Peyer's patch (tissue), 4 donors: ENCODE data around the gene MAML2.
A peak's percentile ranks its signal among the peaks of the same experiment; 100 is the strongest.

Source experiments
- POLR2A ChIP-seq, 2 donors: fragments of 450-650 bp; IDR thresholded peaks; one replicate each; pipeline ENCODE4 v1.5.1; 2017; ENCODE audit warnings: antibody characterized with exemption in 2 of 2, mild to moderate bottlenecking in 2 of 2, moderate library complexity in 2 of 2
- TF ChIP-seq, protein P1 (sequence below), 6 experiments: fragments of 450-650 bp in 4 of 6; fragments of 200-600 bp in 2 of 6; sonication (generic) in 1 of 6; IDR thresholded peaks; one replicate each; pipeline ENCODE4 v1.5.1; 2017 to 2019; ENCODE audit warnings: antibody characterized with exemption in 6 of 6, mild to moderate bottlenecking in 3 of 6, moderate library complexity in 1 of 6

DNA sequence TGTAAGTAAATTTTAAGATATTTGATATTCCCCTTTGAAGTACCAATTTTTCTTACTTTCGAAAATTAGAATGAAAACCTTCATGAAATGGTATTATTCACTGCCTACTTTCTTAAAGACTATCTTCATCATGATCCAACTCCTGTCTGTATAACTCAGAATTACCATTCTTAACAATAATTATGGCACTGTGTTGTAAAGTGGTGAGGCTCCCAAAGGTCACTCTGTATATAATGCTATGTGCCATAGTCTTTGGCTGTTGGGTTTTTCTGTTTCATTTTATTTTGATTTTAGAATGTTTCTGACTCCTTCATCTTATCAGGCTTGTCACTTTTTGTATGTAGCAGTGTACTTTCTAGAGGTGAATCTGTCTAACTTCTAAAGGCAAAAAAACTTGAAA is 52.4 kb downstream of the MAML2 start:
- TF ChIP-seq, protein P1, sequence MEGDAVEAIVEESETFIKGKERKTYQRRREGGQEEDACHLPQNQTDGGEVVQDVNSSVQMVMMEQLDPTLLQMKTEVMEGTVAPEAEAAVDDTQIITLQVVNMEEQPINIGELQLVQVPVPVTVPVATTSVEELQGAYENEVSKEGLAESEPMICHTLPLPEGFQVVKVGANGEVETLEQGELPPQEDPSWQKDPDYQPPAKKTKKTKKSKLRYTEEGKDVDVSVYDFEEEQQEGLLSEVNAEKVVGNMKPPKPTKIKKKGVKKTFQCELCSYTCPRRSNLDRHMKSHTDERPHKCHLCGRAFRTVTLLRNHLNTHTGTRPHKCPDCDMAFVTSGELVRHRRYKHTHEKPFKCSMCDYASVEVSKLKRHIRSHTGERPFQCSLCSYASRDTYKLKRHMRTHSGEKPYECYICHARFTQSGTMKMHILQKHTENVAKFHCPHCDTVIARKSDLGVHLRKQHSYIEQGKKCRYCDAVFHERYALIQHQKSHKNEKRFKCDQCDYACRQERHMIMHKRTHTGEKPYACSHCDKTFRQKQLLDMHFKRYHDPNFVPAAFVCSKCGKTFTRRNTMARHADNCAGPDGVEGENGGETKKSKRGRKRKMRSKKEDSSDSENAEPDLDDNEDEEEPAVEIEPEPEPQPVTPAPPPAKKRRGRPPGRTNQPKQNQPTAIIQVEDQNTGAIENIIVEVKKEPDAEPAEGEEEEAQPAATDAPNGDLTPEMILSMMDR (IDR thresholded peaks at IDR 0.05), result peak in 1 of 6 experiments; percentile 25
- TF ChIP-seq POLR2A (IDR thresholded peaks at IDR 0.05), result no peak
